GM21619 (cell line): ENCODE results near the gene EPYC.

Source experiments
- ATAC-seq: cut with Tn5 transposase; IDR thresholded peaks from one replicate; pipeline ENCODE4 v1.9.1; 2021; ENCODE audit not compliant: unreplicated experiment

EPYC gene, protein sequence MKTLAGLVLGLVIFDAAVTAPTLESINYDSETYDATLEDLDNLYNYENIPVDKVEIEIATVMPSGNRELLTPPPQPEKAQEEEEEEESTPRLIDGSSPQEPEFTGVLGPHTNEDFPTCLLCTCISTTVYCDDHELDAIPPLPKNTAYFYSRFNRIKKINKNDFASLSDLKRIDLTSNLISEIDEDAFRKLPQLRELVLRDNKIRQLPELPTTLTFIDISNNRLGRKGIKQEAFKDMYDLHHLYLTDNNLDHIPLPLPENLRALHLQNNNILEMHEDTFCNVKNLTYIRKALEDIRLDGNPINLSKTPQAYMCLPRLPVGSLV

DNA sequence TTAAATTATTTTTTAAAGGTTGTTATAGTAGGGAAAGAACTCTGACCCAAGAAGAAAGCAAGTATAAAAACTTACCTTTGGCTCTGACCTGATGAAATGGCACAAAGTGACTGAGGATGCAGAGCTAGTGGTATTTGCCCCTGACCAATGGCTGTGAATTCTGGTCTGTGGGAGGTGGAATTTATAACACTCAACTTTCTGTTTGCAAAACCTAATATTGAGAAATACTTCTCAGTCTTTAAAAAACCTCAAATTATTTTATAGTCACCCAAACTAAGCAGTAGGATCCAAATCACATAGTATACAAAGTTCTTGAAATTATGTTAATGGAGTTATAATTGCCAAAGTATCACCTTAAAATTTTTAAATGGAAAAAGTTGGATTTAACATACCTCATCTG is at the start of gene EPYC:
Gene EPYC, minus strand, starts transcription at position 101 of the 400 bp plus-strand sequence. CDS start 2,407 bp downstream, outside the sequence.
- ATAC-seq = no peak

DNA sequence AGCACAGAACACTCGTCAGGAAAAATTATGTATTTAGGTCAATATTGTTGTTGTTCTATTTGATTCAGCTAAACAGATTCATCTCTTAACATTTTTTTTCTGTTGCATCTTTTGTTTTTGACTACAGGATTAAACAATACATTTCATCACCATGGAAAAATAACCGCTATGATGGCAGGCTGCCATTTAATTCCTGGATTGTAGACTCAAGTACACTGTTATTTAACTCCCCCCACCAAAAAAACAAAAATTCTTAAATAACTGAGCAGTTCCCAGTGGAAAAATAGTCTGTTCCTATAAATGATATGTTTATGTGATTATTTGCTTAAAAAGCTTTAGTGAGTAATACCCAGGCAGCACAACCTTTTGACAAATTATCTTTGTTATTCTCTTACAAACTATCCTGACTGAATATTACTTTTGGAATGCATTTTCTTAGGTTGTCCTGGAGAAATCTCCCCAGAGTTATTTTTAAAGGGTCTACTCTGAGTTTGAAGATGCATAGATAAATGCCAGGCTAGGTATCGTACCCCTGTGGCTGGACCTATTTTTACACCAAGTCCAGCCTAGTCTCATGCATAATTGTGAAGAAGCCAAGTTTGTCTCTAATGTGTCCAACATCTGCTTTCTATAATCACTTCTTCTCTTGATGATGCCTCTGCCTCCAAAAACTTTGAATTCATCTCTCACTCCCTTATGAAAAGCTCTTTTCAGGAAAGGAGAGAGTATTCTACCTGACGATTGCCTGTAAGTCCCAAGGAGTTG is 49.4 kb upstream of the EPYC start:
- ATAC-seq = no peak

DNA sequence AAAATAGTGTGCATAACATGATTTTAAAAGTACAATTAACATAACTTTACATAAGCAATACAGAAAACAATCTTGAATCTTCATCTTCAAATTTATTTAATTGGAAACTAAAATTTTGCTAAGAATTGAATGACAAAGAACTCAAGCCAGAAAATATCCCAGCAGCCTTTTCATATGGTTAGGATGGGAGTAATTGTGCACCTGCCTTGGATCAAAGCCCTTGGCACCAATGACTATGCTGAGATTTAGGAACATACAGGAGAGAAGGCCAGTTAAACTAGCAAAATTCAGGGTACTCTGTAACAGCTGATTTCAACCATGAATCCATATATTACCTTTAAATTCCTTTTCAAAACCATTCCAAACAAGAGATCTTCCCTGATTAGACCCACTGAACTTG is 47.3 kb upstream of the EPYC start:
- no peak for ATAC-seq

DNA sequence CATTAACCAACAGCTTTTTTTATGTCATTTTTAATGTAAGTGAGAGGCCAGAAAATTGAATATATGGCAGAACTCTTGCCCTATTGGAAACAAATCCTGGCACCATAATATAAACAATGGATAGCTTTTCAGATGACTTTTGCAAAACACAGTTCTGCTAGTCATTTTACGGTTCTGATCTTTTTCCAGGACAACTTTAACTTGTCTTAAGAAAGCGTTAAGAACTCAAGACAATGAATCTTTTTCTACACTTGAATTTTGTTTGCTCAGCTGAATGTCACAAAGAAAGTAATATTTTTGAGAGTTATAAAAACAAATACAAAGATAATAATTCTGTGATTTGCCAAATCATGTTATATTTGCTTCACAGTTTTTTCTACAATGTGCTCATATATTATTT is 39.8 kb upstream of the EPYC start:
- ATAC-seq = no peak

DNA sequence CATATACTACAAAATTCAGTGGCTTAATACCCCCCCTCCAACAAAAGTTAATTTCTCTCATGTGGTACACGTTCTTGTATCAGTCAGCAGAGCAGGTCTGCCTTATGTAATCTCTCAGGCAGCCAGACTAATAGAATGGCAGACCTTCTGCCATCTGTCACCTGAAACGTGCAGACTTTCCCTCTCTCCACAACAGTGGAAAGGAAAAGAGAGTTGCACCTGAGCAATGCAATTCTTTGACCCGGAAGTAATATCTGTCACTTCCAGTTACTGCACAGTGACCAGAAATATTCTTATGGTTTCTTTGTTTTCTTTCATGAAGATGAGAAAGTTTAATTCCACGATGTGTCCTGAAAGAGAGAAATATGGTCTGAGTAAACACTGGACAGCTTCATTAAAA is 38.6 kb upstream of the EPYC start:
- no peak for ATAC-seq

DNA sequence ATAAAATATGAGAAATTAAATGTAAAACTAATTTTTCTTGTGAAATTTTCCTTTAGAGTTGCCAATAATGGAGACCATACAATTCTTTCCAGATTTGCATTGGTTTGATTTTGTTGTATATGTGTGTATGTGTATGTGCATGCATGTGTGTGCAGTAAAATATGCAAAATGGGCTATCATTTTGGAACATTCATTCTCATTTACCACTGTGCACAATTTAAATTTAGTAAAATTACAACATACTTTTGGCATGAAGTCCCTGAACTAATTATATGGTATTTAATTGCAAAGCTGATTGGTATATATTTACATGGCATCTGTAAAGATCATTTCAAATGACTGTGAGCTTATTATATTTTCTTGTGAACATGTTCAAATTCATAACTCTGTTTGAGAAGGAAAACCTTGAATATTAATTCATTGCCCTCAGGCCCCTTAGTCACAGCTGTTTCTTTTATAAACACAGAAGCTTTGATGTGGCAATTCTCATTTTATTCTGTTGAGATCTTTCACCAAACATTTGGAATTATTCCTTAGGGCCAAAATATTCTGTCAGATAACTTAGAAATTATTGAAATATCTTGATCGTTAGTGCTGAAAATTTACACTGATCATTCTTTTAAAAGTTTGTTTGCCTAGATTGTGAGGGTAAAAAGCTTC is 35.5 kb upstream of the EPYC start:
- no peak for ATAC-seq

DNA sequence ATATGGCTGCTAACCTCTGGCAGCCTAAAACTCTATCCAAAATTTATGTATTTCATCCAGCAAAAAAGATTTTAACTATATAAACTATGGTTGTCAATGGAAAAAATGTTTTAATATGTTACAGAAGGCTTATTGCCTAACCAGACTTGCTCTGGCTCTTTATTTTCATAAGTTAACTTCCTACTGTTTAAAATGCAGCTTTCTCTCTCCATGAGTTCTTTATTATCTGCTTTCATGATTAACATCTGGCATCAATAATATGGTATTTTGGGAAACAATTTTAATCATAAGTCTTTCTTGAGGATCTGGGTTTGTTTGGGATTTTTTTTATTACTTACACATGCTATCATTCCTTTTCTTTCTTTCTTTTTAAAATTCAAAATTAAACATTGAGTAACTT is 32.5 kb upstream of the EPYC start:
- no peak for ATAC-seq

DNA sequence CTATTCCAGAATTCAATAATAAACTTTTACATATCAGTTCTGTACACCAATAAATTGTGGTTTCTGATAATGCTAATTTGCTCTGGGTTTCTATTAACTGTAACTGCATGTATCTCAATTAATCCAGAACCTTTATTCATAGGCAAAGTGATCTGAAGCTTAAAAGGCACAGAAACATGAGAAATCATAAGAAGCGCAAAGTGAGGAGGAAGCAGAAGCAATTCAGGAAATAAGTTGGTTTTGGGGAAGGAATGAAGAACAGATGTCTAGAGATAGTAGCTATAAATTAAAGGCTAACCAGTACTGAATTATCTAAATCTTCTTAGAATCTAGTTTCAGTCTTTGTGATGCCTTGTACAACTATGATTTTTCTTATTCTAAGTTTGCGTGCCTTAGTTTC is 28.5 kb upstream of the EPYC start:
- ATAC-seq = no peak

DNA sequence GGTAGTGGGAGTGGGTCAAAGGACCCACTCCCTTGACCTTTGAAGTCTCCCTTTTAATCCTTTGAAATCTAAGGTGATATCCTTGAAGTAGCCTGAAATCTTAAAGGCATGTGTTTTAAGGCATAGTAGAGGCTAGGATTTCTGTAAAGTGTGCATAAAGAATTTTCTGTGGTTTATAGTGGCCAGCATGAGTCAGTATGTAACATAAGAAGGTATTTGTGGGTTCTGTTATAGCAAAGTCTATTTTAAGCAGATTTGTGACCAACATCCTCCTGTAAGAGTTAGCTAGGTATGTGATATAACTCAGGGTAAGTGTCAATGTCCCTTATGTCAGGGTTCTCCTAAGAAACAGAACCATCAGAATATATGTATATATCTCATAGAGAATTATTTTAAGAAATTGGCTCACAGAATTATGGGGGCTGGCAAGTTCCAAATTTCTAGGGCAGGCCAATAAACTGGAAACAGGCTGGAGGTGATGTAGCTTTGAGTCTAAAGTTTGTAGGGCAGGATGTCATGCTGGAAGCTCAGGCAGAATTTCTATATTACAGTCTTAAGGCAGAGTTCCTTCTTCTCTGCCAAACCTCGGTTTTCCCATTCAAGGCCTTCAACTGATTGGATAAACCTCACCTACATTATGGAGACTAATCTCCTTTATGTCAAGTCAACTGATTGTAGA is 18.7 kb upstream of the EPYC start:
- no peak for ATAC-seq

DNA sequence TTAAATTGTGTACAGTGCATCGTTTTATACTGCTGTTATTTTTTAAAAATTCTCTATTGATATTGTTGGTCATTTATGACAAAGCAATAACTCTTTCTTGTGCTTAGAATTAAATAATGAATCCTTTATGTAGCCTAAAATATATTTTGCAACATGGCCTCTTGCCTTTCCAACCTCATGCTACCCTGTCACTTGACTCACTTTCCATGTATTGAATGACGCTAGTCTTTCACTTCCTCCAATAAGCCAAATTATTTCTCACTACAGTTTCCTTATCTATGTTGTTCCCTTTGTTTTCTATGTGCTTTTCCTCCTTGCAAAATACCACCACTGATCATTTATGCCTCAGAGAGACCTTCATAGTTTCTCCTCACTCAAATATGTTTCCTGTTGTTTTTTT is 16.3 kb upstream of the EPYC start:
- no peak for ATAC-seq

DNA sequence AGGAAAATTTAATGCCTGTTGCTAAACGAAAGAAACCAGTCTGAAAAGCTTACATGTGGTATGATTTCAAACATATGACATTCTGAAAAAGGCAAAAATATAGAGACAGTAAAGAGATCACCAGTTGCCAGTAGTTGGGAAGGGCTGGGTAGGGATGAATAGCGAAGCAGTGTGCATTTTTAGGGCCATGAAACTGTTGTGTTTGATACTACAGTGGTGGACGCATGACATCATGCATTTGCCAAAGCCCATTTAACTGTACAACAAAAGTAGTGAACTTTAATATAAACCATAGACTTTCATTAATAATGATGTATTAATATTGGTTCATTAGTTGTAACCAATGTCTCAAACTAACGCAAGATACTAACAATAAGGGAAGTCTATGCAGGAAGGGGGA is 14.7 kb upstream of the EPYC start:
- ATAC-seq = no peak

DNA sequence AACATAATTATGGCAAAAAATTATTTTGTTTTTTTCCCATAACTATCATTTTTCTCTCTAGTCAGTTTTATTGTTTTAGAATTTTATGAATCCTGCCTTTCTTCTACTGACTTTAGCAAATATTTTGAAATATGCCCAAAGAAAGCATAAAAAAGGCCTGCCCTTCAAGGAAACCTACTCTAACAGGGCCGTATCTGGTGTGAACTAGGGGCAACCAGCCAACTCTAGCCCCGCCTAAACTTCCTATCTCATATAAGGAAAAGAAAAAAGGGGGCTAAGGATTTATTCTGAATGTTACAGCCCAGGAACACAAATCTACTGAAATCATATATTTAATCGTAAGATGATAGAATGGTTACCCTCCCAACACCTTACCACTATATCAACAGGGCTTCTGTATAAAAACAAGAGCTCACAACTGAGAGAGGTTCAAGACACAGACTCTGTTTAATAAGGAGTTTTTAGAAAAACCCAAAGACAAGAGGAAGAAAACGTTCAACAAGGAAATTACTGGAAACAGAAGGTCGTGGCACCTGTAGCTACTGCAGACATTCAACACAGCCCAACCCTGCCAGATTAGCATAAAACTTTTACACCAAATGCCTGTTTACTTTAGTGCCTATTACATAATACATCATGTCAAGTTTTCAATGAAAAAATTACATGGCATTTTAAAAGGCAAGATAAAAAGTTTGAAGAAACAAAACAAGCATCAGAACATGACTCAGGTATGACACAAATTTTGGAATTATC is 12.9 kb upstream of the EPYC start:
- no peak for ATAC-seq

DNA sequence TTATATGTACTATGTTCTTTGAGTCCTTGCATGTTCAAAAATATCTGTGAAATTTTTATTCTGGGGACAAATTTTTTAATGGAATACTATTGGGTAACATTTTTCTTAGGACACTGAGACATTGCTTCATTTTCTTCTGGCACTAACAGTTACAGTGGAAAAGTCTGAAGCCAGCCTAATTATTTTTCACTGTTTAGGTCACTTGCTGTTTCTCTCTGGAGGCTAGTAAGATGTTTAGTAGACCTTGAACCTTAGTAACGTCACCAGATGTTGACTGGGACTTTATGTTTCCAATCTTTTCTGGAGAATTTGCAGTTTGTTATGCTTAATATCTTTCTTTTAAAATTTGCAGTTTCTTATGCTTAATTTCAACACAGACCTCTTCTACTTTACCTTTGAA is 12.3 kb upstream of the EPYC start:
- no peak for ATAC-seq

DNA sequence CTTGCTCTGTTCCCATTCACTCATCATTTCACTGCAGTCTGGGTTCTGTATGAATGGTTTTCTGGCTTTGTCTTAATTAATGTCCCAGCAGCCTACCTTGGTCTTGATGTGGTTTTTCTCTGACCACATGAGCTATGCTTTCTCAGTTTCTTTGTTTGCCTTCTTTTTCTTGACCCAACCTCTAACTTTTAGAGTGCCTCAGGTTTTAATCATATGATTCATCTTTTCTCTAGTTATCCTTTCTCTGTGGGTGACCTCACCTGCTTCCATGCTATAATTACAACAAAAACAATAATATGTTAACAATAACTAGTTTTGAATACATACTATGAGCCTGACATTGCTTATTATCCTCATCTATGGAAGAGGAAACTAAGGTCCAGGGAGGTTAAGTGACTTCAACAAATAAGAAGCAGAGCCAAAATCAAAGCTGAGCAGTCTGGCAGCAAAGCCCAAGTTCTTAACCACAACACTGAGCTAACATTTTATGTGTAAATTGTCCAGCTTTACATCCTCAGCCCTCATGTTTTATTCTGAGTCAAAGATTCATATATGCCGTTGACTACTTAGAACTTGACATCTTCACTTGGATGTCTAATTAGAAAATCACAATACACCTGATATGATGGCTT is 4.7 kb upstream of the EPYC start:
- peak; percentile 92 for ATAC-seq

DNA sequence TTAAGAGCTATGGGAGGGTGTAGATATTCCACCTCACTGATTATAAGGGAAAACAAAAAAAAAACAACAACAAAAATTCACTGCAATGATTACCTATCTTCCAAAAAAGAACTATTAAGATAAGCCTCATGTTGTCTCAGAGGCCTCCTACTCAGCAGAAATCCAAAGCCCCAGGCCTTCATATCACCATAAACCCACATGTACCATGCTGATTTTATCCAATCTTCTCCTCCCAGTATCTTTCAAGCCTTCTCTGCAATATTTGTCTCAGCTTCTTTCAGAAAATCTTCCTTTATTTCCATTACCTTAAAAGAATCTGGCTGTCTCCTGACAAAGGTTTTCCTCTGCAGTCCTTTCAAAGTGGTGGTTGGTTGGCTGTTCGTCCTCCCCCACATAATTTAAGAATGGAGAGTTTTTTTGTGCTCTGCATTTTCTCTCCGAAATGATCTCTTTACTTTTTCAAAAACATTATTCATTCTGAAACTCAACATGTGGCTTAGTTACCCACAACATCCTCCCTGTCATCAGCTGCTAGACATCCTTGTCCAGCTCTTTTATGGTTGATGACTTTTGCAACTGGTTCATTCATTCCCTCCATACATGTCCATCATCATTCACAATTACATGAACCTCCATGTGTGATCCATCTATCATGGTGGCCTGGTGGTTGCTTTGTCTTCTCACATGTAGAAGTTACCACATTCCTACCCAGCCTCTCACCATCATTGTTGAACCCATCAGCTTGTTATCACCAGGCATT is 2.9 kb upstream of the EPYC start:
- peak; percentile 71 for ATAC-seq

DNA sequence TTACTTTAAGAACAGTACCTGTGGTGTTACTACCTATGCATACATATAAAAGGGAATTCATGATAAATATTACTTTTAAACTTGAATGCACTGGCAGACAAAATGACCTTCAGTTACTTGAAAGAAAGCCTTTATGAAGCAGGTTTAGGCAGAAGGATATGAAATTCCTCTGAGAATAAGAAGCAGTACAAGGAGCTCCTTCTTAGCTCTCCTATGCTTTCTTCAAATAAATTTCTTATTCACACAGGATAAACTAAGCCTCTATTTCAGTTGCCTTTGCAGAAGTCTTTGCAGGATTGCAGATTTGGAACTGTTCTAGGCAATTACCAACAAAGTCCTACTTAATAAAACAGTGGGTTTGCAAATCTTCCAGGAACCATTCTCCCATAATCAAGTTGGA is 1.0 kb downstream of the EPYC start:
- no peak for ATAC-seq

DNA sequence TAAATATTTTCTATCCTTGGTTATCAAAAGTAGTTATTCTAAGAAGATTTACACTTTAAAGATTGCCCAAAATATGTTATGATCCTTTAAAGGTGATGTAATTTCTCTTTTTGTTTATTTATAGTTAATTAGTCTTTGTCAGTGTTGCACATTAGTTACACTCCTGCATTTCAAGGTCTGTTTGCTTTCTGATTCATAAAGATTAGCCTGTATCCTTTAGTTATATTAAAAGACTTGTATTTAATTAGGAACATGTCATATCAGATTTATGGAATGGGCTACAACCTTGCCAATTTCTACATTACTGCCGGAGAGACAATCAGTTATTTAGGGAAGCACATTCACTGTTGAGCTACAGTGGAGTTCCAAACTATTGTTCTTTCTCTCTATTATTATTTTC is 3.5 kb downstream of the EPYC start:
- no peak for ATAC-seq

DNA sequence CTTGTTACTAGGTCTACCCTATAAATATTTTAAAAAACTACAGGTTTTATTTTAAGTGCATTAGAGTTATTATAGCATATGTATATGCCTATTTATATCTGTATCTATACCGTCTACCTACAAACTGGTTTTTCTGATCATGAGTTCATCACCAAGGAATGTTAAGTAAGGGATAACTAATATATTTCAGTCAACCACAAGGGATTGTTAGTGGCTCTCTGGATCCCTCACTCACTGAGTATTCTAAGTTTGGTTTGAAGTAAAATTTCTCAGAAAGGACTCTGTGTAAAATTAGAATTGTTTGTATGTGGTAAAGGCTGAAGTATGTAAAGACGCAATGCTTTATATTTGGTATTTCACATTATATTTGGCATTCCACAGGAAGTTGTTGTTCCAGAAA is 4.8 kb downstream of the EPYC start:
- ATAC-seq = no peak

DNA sequence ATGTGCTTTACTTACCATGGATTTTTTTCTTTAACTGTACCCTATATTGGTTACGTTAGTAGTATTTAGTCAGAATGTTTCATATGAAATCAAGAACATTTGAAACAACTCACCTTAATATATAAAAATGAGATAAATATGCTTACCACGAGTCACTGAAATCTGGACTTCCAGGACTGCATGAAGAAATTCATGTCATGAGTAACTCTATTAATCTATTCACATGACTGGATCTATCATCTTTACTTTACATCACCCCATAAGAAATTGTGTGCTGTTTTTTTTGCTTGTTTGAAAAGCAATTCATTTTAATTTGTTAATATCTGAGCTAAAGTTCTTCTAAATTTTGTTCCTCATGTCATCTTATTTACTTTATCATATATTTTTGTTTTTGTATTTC is 5.2 kb downstream of the EPYC start:
- no peak for ATAC-seq

DNA sequence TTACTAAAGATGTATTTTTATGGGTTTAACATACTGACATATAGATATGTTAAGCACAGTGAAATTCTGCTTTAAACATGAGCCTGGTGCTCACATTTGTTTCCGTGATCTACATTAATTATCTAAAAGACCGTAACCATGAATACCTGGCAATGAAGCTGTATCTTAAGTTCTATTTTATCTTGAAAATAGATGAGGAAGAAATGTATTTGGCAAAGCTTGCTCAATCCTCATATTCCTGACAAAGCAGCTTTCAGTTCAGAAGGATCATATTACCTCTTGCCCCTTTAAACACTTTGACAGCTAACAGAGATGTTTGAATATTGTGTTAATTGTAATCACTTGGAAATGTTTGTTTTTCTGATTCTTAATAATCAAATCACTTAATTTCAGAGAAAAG is 9.8 kb downstream of the EPYC start:
- no peak for ATAC-seq
